AG20443 (cell line): ENCODE measurements around the gene NBAS.
"Not testable (repeated sequence)": the region's sequence is repeated elsewhere in the genome, so short reads cannot be mapped to it uniquely, and the experiment has no call there.

Experiments
- DNase-seq: peaks from one replicate; pipeline ENCODE4 v3.0.0; 2012; ENCODE audit warnings: low spot score, mixed read lengths

NBAS gene

GRCh38 chr2:15412309-15412708, 148.8 kb downstream of the NBAS start:
- no peak for DNase-seq

- no peak for DNase-seq
These were observed 150.2 kb downstream of the NBAS start for GRCh38 chr2:15410884-15411283.

- no peak for DNase-seq
These were observed 152.4 kb downstream of the NBAS start for GRCh38 chr2:15408759-15409158.

- DNase-seq = no peak
These were observed 153.5 kb downstream of the NBAS start for GRCh38 chr2:15407666-15408065.

GRCh38 chr2:15404511-15404910, 156.6 kb downstream of the NBAS start:
- DNase-seq = not testable (repeated sequence)

GRCh38 chr2:15400240-15400826, 160.8 kb downstream of the NBAS start:
- no peak for DNase-seq

GRCh38 chr2:15399241-15399640, 161.9 kb downstream of the NBAS start:
- DNase-seq = no peak

GRCh38 chr2:15391751-15392150, 169.4 kb downstream of the NBAS start:
- DNase-seq = no peak

GRCh38 chr2:15389895-15390294, 171.2 kb downstream of the NBAS start:
- no peak for DNase-seq

GRCh38 chr2:15389326-15389700, 171.8 kb downstream of the NBAS start:
- no peak for DNase-seq

- no peak for DNase-seq
These were observed 172.5 kb downstream of the NBAS start for GRCh38 chr2:15388406-15389325.

GRCh38 chr2:15385184-15385583, 175.9 kb downstream of the NBAS start:
- DNase-seq = no peak

GRCh38 chr2:15383695-15384350, 177.3 kb downstream of the NBAS start:
- no peak for DNase-seq

- DNase-seq = no peak
These were observed 182.8 kb downstream of the NBAS start for GRCh38 chr2:15378148-15378908.

- DNase-seq = no peak
These were observed 183.9 kb downstream of the NBAS start for GRCh38 chr2:15377202-15377601.

- DNase-seq = no peak
These were observed 189.1 kb downstream of the NBAS start for GRCh38 chr2:15372019-15372418.

GRCh38 chr2:15369129-15369528, 192.0 kb downstream of the NBAS start:
- no peak for DNase-seq

GRCh38 chr2:15367715-15368114, 193.4 kb downstream of the NBAS start:
- DNase-seq = no peak

- DNase-seq = no peak
These were observed 193.9 kb downstream of the NBAS start for GRCh38 chr2:15367205-15367604.

GRCh38 chr2:15365411-15365810, 195.7 kb downstream of the NBAS start:
- no peak for DNase-seq

GRCh38 chr2:15364561-15364960, 196.6 kb downstream of the NBAS start:
- DNase-seq = no peak

- no peak for DNase-seq
These were observed 197.4 kb downstream of the NBAS start for GRCh38 chr2:15363734-15364133.
